SK-N-SH (cell line): ENCODE results near the gene ZNF132. TPM values are rescaled to one million over a fixed set of nuclear protein-coding genes. Genes with fewer than 3 reads are reported as not detected.

Experiments
- CTCF ChIA-PET: fragments of 300-600, 350-600 bp; formaldehyde crosslinking; extraction: SDS; loops from one replicate; lab custom pipeline; 2021; lab: Yijun Ruan, JAX
- POLR2A ChIA-PET: fragments of 350-600 bp; sonication (Branson Sonifier 250); formaldehyde crosslinking; extraction: SDS; loops from one replicate; lab custom pipeline; 2020; ENCODE audit warnings: antibody characterized with exemption, inconsistent platforms; lab: Yijun Ruan, JAX
- DNase-seq: peaks from one replicate; pipeline ENCODE4 v3.0.0; 2012
- H2AFZ ChIP-seq: fragments of 200-600 bp; sonication (generic); 2 replicates; pipeline ENCODE4 v1.8.1; 2016; ENCODE audit warnings: antibody characterized with exemption, mild to moderate bottlenecking, low read depth
- H3F3A ChIP-seq: fragments of 200-600 bp; sonication (generic); replicated peaks from 2 replicates; pipeline ENCODE3; 2016; ENCODE audit warnings: antibody characterized with exemption, mild to moderate bottlenecking; ENCODE audit not compliant: insufficient read depth
- H3K27ac ChIP-seq, 2 experiments: fragments of 200-500 bp in 1 of 2; fragments of 200-600 bp in 1 of 2; sonication (Bioruptor generic) in 1 of 2; sonication (generic), shearing (Covaris generic) in 1 of 2; 2 replicates each; pipeline versions ENCODE4 v1.5.1 to v1.6.1; 2014 to 2016; ENCODE audit warnings: low read depth in 2 of 2, inconsistent platforms in 1 of 2, low read length in 1 of 2, mild to moderate bottlenecking in 1 of 2, mixed read lengths in 1 of 2
- H3K27me3 ChIP-seq: fragments of 200-600 bp; sonication (generic), shearing (Covaris generic); 2 replicates; pipeline ENCODE4 v1.6.1; 2016; ENCODE audit warnings: mixed run types; ENCODE audit not compliant: insufficient read depth
- H3K36me3 ChIP-seq, 2 experiments: fragments of 200-500 bp in 1 of 2; fragments of 200-600 bp in 1 of 2; sonication (Bioruptor generic) in 1 of 2; sonication (generic) in 1 of 2; replicated peaks in 1 of 2; 2 replicates each; pipeline versions ENCODE3 to v1.5.1; 2014 to 2016; ENCODE audit warnings: low read length in 1 of 2, mild to moderate bottlenecking in 1 of 2; ENCODE audit not compliant: insufficient read depth in 2 of 2, control insufficient read depth in 1 of 2
- H3K4me1 ChIP-seq, 2 experiments: fragments of 200-500 bp in 1 of 2; fragments of 200-600 bp in 1 of 2; sonication (Bioruptor generic) in 1 of 2; sonication (generic), shearing (Covaris generic) in 1 of 2; 2 replicates each; pipeline versions ENCODE4 v1.5.1 to v1.6.1; 2014 to 2016; ENCODE audit warnings: low read depth in 1 of 2, low read length in 1 of 2, mixed run types in 1 of 2; ENCODE audit not compliant: insufficient read depth in 2 of 2, control insufficient read depth in 1 of 2
- H3K4me2 ChIP-seq: fragments of 200-600 bp; sonication (generic), shearing (Covaris generic); 2 replicates; pipeline ENCODE4 v1.6.1; 2017; ENCODE audit warnings: mixed run types
- H3K4me3 ChIP-seq, 2 experiments: fragments of 200-500 bp in 1 of 2; fragments of 200-600 bp in 1 of 2; sonication (Bioruptor generic) in 1 of 2; sonication (generic), shearing (Covaris generic) in 1 of 2; 2 replicates each; pipeline versions ENCODE4 v1.5.1 to v1.8.1; 2014 to 2016; ENCODE audit warnings: low read depth in 2 of 2, inconsistent platforms in 1 of 2, low read length in 1 of 2, mild to moderate bottlenecking in 1 of 2, mixed read lengths in 1 of 2, moderate library complexity in 1 of 2
- H3K79me2 ChIP-seq: fragments of 200-600 bp; sonication (generic); 2 replicates; pipeline ENCODE4 v1.8.1; 2017; ENCODE audit warnings: mild to moderate bottlenecking; ENCODE audit not compliant: insufficient read depth
- H3K9ac ChIP-seq: fragments of 200-600 bp; sonication (generic); 2 replicates; pipeline ENCODE4 v1.6.1; 2017; ENCODE audit warnings: mixed run types
- H3K9me2 ChIP-seq: fragments of 200-600 bp; sonication (generic); 2 replicates; pipeline ENCODE4 v1.6.1; 2017; ENCODE audit warnings: mixed run types
- H3K9me3 ChIP-seq: fragments of 200-600 bp; sonication (generic); 2 replicates; pipeline ENCODE4 v1.6.1; 2017; ENCODE audit warnings: mixed run types, mild to moderate bottlenecking, moderate library complexity
- H4K20me1 ChIP-seq: fragments of 200-600 bp; sonication (generic); 2 replicates; pipeline ENCODE4 v1.6.1; 2017; ENCODE audit warnings: mild to moderate bottlenecking, mixed run types; ENCODE audit not compliant: insufficient read depth
- CHD2 ChIP-seq: fragments of 150-350 bp; IDR thresholded peaks from 2 replicates; pipeline ENCODE4 v1.6.1; 2018; ENCODE audit warnings: low read length; ENCODE audit not compliant: partially characterized antibody
- CTCF ChIP-seq: fragments of 200-600 bp; sonication (generic); IDR thresholded peaks from 2 replicates; pipeline ENCODE4 v1.6.1; 2017; ENCODE audit warnings: antibody characterized with exemption, mild to moderate bottlenecking, moderate library complexity
- ELF1 ChIP-seq: IDR thresholded peaks from 2 replicates; pipeline ENCODE4 v1.4.0; 2012
- EP300 ChIP-seq, 2 experiments: IDR thresholded peaks; 2 replicates each; pipeline versions ENCODE4 v1.4.0 to v1.6.1; 2012; ENCODE audit warnings: borderline replicate concordance in 1 of 2, low read depth in 1 of 2, low read length in 1 of 2
- EZH2phosphoT487 ChIP-seq: fragments of 200-600 bp; sonication (generic); IDR thresholded peaks from 2 replicates; pipeline ENCODE4 v1.6.1; 2017; ENCODE audit warnings: low read depth, mixed run types, mild to moderate bottlenecking, antibody characterized with exemption, moderate library complexity, borderline replicate concordance
- GABPA ChIP-seq: IDR thresholded peaks from 2 replicates; pipeline ENCODE4 v1.4.0; 2012; ENCODE audit warnings: low read depth, mild to moderate bottlenecking
- GATA2 ChIP-seq: sonication (generic); formaldehyde crosslinking; IDR thresholded peaks from 2 replicates; pipeline ENCODE4 v1.5.0; 2020; ENCODE audit warnings: mild to moderate bottlenecking, missing genetic modification reagents
- JUND ChIP-seq: IDR thresholded peaks from 2 replicates; pipeline ENCODE4 v1.4.0; 2012
- NFIC ChIP-seq: IDR thresholded peaks from 2 replicates; pipeline ENCODE4 v1.4.0; 2012; ENCODE audit warnings: borderline replicate concordance
- NRF1 ChIP-seq: IDR thresholded peaks from 2 replicates; pipeline ENCODE4 v1.6.1; 2012; ENCODE audit warnings: low read depth, mild to moderate bottlenecking, low read length
- PBX3 ChIP-seq: IDR thresholded peaks from 2 replicates; pipeline ENCODE4; 2012
- RAD21 ChIP-seq: IDR thresholded peaks from 2 replicates; pipeline ENCODE4 v1.6.1; 2012; ENCODE audit warnings: mild to moderate bottlenecking, low read length
- REST ChIP-seq: IDR thresholded peaks from 2 replicates; pipeline ENCODE4 v1.6.1; 2012; ENCODE audit warnings: mild to moderate bottlenecking, low read depth, low read length, moderate library complexity
- RXRA ChIP-seq: IDR thresholded peaks from 2 replicates; pipeline ENCODE4 v1.4.0; 2012; ENCODE audit warnings: low read depth, mild to moderate bottlenecking, borderline replicate concordance
- SIN3A ChIP-seq: IDR thresholded peaks from 2 replicates; pipeline ENCODE4 v1.6.1; 2012; ENCODE audit warnings: low read depth, mild to moderate bottlenecking, low read length, moderate library complexity, borderline replicate concordance
- TCF12 ChIP-seq: IDR thresholded peaks from 2 replicates; pipeline ENCODE4 v1.4.0; 2012
- YY1 ChIP-seq: IDR thresholded peaks from 2 replicates; pipeline ENCODE4 v1.4.0; 2012; ENCODE audit warnings: low read depth, mild to moderate bottlenecking
- ZBTB33 ChIP-seq: IDR thresholded peaks from 2 replicates; pipeline ENCODE4 v1.4.0; 2012; ENCODE audit warnings: low read depth, borderline replicate concordance
- WGBS: methylation state at CpG from one replicate; pipeline ENCODE4 v1.1.6; 2017; ENCODE audit warnings: low lambda C conversion rate; 5-methylcytosine and 5-hydroxymethylcytosine counted together
- polyA plus RNA-seq, 3 experiments: library from polyadenylated mRNA; depleted of rRNA; stranded (reverse); fragments of >200 nt; gene quantifications; 2 replicates each; pipeline ENCODE4 v1.2.3, GENCODE V29; 2012

ZNF132 gene
- polyA plus RNA-seq, 1 of the 3 experiments (the other 2 are of a cell fraction): 1.3 TPM

GRCh38 chr19:58395979-58396627 lies 43.9 kb downstream of the ZNF132 start:
- CTCF ChIA-PET: no interaction called here
- Histone ChIP-seq H3K4me1 (peaks cover 6 to 15% of the 10 kb centered on the region in 2 experiments; a peak in 2 of 4 replicates), H3K9me2 (no peaks in the 10 kb centered on the region), H3K4me3 (no peak overlapping the region), H3K9ac (no peak overlapping the region), H3K36me3 (peaks cover 28 to 30% of the 10 kb centered on the region in 2 experiments), H3K79me2 (peaks cover 26% of the 10 kb centered on the region), H2AFZ (no peak overlapping the region), H3K4me2 (no peak overlapping the region), H3K9me3 (no peaks in the 10 kb centered on the region), H3F3A (peaks cover 45% of the 10 kb centered on the region), H3K27ac (no peak overlapping the region), H4K20me1 (peaks cover 18% of the 10 kb centered on the region), H3K27me3 (no peaks in the 10 kb centered on the region)
- POLR2A ChIA-PET: no interaction called here
- TF ChIP-seq ELF1 (peak; percentile 21; the same call in 1 of the 2 replicates), JUND (no peak), PBX3 (peak; percentile 1; the same call in 1 of the 2 replicates)
- WGBS: 96% methylated on average over 74 of the region's 75 CpGs
- DNase-seq: no peak

GRCh38 chr19:58395220-58395978 lies 44.6 kb downstream of the ZNF132 start, which contains the start of gene RNF225:
Gene RNF225, plus strand, starts transcription at chr19:58395656. Its CDS starts 434 bp downstream, at chr19:58396090.
- H3K9ac ChIP-seq: no peak within 1 kb of the TSS
- H3K9me3 ChIP-seq: no peaks in the 10 kb centered on the region
- no peak within 1 kb of the TSS for H3K27ac ChIP-seq
- POLR2A ChIA-PET: no interaction called here
- no peak for DNase-seq
- H3K27me3 ChIP-seq: no peaks in the 10 kb centered on the region
- WGBS: 86% methylated on average over 10 of the region's 21 CpGs
- H4K20me1 ChIP-seq: peaks cover 25% of the 10 kb centered on the region
- no peak within 1 kb of the TSS for H3K4me3 ChIP-seq
- no peaks in the 10 kb centered on the region for H3K9me2 ChIP-seq
- H3F3A ChIP-seq: peaks cover 45% of the 10 kb centered on the region
- H3K36me3 ChIP-seq: peaks cover 35 to 36% of the 10 kb centered on the region in 2 experiments
- peaks cover 1 to 10% of the 10 kb centered on the region in 2 experiments; a peak in 1 of 4 replicates for H3K4me1 ChIP-seq
- CTCF ChIA-PET: interaction anchor here (0.5 kb wide), 1 partner anchor 166 kb away, joined by 3 read pairs; no protein-coding TSS in a partner anchor
- no peak within 1 kb of the TSS for H3K4me2 ChIP-seq
- peaks cover 28% of the 10 kb centered on the region for H3K79me2 ChIP-seq
- H2AFZ ChIP-seq: no peak within 1 kb of the TSS
- no peak for TF ChIP-seq CTCF
- TF ChIP-seq RXRA: no peak
- no peak for TF ChIP-seq EZH2phosphoT487
- no peak for TF ChIP-seq YY1
- TF ChIP-seq GATA2 (CRISPR knock-in tag): no peak
- no peak for TF ChIP-seq ZBTB33
- no peak for TF ChIP-seq NFIC
- peak; percentile 24 for TF ChIP-seq CHD2
- TF ChIP-seq RAD21: no peak
- no peak for TF ChIP-seq GABPA
- no peak for TF ChIP-seq REST
- no peak for TF ChIP-seq NRF1
- TF ChIP-seq SIN3A: peak; percentile 68; the same call in 1 of the 2 replicates
- TF ChIP-seq TCF12: no peak
- no peak for TF ChIP-seq EP300 (IDR thresholded peaks at IDR 0.05; ENCODE audit: borderline replicate concordance in 1 of 2, low read depth in 1 of 2, low read length in 1 of 2)
- no peak for TF ChIP-seq ELF1
